VCaP (cell line): ENCODE results near the gene TSHZ1.

ENCODE experiments used
- H3K27ac ChIP-seq: fragments of 450-650 bp; 2 replicates; pipeline ENCODE4 v1.5.1; 2017
- TF ChIP-seq, protein P1 (sequence below): fragments of 450-650 bp; conservative IDR thresholded peaks from 2 replicates; pipeline ENCODE4 v1.5.1; 2017; ENCODE audit warnings: mild to moderate bottlenecking, moderate library complexity

Gene TSHZ1

DNA sequence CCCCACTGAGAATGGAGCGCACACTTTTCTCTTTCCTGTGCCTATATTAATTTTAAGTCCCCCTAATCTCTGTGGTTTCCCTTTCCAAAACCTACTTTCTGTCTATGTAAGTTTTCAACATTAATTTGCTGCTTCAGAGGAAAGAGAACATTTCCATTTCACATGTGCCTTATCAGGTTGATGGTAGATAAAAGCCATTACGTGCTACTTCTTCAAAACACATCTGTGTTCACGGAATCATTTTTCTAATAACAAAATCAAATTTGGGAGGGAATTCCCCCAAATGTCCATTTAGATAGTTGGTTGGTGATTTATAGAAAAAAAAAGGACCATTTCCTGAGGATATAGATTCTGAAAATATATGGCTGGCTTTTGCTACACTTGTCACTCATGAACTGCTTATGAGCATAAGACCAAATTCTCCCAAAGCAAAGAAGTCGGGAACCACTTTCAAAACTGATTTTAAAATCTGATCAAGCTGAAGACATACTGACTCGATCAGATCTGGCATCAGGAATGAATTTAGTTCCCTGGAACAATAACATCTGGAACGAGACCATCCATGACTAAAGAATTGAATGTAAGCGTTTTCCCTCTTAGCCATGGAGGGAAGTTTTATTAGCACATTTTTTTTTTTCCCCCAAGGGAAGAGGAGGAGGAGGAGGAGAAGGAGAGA, 9.9 kb upstream of the TSHZ1 start:
- TF ChIP-seq, protein P1, sequence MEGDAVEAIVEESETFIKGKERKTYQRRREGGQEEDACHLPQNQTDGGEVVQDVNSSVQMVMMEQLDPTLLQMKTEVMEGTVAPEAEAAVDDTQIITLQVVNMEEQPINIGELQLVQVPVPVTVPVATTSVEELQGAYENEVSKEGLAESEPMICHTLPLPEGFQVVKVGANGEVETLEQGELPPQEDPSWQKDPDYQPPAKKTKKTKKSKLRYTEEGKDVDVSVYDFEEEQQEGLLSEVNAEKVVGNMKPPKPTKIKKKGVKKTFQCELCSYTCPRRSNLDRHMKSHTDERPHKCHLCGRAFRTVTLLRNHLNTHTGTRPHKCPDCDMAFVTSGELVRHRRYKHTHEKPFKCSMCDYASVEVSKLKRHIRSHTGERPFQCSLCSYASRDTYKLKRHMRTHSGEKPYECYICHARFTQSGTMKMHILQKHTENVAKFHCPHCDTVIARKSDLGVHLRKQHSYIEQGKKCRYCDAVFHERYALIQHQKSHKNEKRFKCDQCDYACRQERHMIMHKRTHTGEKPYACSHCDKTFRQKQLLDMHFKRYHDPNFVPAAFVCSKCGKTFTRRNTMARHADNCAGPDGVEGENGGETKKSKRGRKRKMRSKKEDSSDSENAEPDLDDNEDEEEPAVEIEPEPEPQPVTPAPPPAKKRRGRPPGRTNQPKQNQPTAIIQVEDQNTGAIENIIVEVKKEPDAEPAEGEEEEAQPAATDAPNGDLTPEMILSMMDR = no peak

DNA sequence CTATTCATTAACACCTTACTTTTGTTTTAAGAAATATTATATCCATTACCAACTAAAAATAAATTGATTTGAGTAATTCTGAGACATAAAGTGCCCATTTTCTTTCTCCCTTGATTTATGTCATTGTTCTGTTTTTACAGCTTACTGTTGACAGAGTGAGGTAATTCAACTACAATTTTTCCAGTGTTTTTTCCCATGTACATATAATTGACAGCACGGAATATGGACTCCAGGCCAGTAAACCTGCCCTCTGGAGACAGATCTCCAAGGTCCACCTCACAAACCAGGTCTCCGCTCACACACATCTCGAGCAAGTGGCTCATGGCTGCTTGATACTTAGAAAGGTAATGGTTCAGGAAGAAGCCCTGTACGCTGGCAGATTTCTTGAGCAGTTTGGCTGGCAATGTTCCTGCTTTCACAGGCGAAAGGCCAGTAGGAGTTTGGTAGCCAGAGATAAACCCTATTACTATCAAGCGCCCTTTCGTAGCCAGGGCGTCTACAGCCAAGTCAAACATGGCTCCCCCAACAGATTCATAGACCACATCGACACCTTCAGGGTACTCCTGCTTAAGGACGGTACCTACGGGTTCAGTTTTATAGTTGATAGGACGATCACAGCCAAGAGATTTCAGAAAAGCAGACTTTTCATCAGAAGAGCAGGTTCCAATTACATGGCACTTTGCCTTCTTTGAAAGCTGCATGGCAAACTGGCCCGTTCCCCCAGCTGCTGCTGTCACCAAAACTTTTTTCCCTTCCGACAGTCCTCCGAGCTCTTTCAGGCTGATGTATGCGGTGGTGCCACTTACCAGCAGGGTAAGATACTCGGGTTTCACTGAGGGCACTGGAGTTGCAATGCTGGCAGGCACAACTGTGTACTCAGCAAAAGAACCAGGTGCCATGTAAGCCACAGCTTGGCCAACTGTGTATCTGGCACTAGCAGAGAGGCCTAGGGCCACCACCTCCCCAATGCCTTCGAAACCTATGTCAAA, 9.0 kb upstream of the TSHZ1 start:
- TF ChIP-seq, protein P1 = no peak
- no peak overlapping the region for H3K27ac ChIP-seq

More for the DNA sequence above, 9.9 kb upstream of the TSHZ1 start:
- H3K27ac ChIP-seq = no peak overlapping the region

DNA sequence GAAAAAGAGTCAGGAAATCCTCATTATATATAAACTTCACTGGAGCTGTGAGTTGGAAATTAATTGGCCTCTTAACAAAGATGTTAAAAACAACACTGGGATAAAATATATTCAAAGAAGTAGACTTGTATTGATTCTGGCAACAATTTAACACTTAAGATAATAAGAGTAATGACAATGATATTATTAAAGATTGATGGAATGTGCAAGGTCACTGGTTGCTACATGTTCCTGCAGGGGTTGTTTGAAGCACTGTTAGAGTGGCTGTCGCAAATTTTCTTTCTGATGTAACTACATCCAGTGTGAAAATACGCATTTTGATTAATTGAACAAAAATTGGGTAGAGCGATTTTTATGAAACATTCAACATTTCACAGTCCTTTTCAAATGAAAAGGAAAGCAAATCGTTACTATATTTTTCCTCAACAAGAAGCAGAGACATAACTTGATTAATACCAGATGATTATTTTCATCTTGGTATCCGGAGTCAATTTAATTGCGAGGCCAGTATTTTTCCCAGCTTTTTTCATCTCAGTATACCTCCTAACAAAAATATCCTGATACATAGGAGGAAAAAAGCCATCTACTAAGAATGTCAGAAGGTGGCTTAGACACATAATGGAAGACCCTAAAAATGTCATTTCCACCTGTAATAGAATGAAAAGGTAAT, 7.8 kb upstream of the TSHZ1 start:
- TF ChIP-seq, protein P1 = no peak
- H3K27ac ChIP-seq = no peak overlapping the region

DNA sequence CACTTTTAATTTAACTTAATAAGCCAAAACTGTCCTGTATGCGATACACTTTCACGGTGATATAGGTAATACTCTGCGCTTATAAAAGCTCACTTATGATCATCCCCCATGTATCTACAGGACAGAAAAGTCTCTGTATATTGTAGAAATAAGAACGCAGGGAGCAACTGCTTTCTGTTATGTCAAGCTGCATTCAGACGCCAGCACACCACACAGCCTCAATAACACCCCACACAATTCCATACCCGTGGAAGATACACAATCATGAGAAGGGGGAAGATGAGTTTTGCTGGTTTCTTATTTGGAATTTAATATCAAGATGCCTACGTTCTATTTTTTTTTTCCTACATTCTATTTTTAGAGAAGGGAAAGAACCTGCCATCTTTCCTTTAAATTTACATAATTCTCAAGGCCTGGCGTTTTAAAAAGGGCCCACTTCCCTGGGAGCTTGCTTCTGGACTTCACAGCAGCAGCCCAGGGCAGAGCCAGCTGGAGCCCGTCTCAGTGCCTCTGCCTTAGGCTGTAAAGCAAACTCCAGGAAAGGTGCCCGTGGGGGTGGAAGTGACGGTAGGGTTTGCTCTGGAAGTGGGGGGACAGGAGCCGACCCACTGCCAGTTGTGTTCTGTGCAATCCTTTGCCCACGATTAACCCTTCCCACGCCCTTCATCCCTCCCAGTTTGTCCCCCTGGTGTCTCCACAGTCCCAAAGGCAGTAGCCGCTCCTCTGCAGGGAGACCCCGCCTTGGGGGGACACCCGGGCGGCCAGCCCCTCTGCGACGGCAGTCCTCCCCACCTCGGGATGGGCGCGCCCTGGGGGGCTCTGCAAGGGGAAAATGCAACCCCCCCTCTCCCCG, 7.0 kb upstream of the TSHZ1 start:
- TF ChIP-seq, protein P1 = no peak
- H3K27ac ChIP-seq = no peak overlapping the region

DNA sequence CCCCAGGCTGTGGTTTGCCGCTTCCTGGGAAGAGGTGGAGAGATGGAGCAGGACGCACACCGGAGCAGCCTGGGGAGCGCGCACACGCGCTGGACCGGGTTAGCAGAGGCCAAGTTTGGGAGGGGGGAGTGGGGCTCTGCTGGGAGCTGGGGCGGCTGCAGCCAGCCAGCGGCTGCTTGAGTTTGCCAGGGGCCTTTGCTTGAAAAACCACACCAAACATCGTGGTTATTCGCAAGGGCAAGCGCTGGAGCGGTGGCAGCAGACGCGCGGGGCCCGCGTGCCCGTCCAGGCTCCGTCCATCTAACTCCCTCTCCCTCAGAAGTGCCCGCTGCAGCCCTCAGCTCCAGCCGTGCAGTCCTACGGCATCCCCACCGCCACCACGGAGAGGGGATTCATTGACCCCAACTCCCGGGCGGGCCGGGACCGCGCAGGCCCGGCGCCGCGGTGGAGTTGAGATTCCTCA, 6.3 kb upstream of the TSHZ1 start:
- TF ChIP-seq, protein P1 = no peak
- no peak overlapping the region for H3K27ac ChIP-seq

DNA sequence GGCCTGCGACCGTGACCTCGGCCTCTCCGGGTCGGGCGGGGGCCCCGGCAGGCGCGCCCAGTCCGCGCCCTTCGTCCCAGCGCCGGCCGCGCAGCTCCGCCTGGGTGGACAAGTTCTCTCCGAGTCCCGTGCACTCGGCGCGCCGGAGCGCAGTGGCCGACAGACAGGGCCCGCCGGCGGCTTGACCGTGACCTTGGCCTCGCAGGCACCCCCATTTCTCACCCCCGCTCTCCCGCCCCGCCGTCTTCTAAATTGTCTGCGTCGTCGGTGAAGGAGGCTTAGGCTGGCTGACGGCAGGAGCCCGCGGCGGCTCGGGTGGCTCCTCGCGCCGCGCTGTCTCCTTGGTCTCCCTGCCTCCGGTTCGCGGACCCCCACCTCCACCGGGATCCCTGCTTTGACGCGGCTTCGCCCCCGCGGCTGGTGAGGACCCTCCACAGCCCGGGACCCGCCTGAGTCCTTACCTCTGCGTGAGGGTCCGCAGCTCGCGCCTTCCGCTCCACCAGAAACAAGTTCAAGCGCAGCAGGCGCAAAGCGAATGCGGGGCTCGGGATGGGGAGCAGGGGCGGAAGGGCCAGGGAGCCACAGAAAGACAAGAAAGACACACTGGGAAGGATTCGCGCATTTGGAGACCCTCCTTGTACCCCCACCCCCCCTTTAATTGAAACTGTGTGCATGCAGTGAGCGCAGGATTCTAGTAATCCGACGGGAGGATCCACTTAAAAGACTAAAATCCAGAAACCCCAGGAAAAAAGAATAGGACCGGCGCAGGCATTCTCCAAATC, 5.7 kb upstream of the TSHZ1 start:
- H3K27ac ChIP-seq = no peak overlapping the region
- TF ChIP-seq, protein P1 = no peak
